Gastroesophageal sphincter (tissue), 4 donors: ENCODE results near the gene STRIP1. TPM values are rescaled to one million over a fixed set of nuclear protein-coding genes. Genes with fewer than 3 reads are reported as not detected.
"Not testable (repeated sequence)": the region's sequence is repeated elsewhere in the genome, so short reads cannot be mapped to it uniquely, and the experiment has no call there.

ENCODE experiments used
- ATAC-seq: fragments of 150-250 bp; one replicate; pipeline ENCODE4 v1.9.1; 2016; ENCODE audit warnings: mild to moderate bottlenecking, moderate library complexity
- H3K27ac ChIP-seq, 4 donors: fragments of 200-600 bp; sonication (generic) in 3 of 4; 1 replicate in 3 of 4; 2 replicates in 1 of 4; pipeline ENCODE4 v1.5.1; 2016 to 2019
- H3K27me3 ChIP-seq: fragments of 200-600 bp; sonication (generic); one replicate; pipeline ENCODE4 v1.5.1; 2019
- H3K36me3 ChIP-seq, 2 donors: fragments of 200-600 bp; sonication (generic); one replicate each; pipeline ENCODE4 v1.5.1; 2019; ENCODE audit warnings: control low read depth in 1 of 2
- H3K4me1 ChIP-seq, 3 donors: fragments of 200-600 bp; sonication (generic); 1 replicate in 2 of 3; 2 replicates in 1 of 3; pipeline ENCODE4 v1.5.1; 2016 to 2019; ENCODE audit warnings: control low read depth in 2 of 3
- H3K4me3 ChIP-seq, 2 donors: fragments of 200-600 bp; sonication (generic); one replicate each; pipeline ENCODE4 v1.5.1; 2019; ENCODE audit warnings: mild to moderate bottlenecking in 1 of 2, moderate library complexity in 1 of 2
- H3K9me3 ChIP-seq, 3 donors: fragments of 200-600 bp; sonication (generic); one replicate each; pipeline ENCODE4 v1.5.1; 2017 to 2019; ENCODE audit warnings: control low read depth in 2 of 3
- CTCF ChIP-seq, 4 experiments: fragments of 200-600 bp in 2 of 4; fragments of 450-650 bp in 2 of 4; sonication (generic) in 1 of 4; IDR thresholded peaks; one replicate each; pipeline ENCODE4 v1.5.1; 2017 to 2019; ENCODE audit warnings: antibody characterized with exemption in 4 of 4, mild to moderate bottlenecking in 2 of 4, moderate library complexity in 2 of 4
- EP300 ChIP-seq: sonication (generic); formaldehyde crosslinking; IDR thresholded peaks from one replicate; pipeline ENCODE4 v1.6.1; 2017; ENCODE audit warnings: antibody characterized with exemption, mild to moderate bottlenecking
- POLR2A ChIP-seq, 2 donors: fragments of 450-650 bp; IDR thresholded peaks; one replicate each; pipeline ENCODE4 v1.6.1; 2017; ENCODE audit warnings: antibody characterized with exemption in 2 of 2, mild to moderate bottlenecking in 2 of 2, moderate library complexity in 1 of 2
- POLR2AphosphoS5 ChIP-seq: sonication (generic); formaldehyde crosslinking; IDR thresholded peaks from one replicate; pipeline ENCODE4 v1.6.1; 2017; ENCODE audit warnings: antibody characterized with exemption
- WGBS, 2 donors: methylation state at CpG; one replicate each; pipeline ENCODE4 v1.1.5; 2018; ENCODE audit warnings: low coverage in 1 of 2; 5-methylcytosine and 5-hydroxymethylcytosine counted together
- total RNA-seq, 4 donors: library from RNA; depleted of rRNA; stranded (reverse); fragments of >200 nt; gene quantifications; one replicate each; pipeline ENCODE4 v1.1.0, GENCODE V29; 2016

STRIP1 gene
- total RNA-seq, 4 donors from 2014 or later: 29.3 to 46.9 (median 35.9) TPM

- Histone ChIP-seq H3K9me3 (no peaks in the 10 kb centered on the region), H3K4me3 (no peak overlapping the region), H3K4me1 (no peaks in the 10 kb centered on the region), H3K27me3 (no peaks in the 10 kb centered on the region), H3K36me3 (peaks cover 33 to 100% of the 10 kb centered on the region in 2 donors), H3K27ac (no peak overlapping the region)
- no peak for TF ChIP-seq POLR2A (IDR thresholded peaks at IDR 0.05)
- no peak for TF ChIP-seq POLR2AphosphoS5
- TF ChIP-seq CTCF (IDR thresholded peaks at IDR 0.05): no peak
- no peak for TF ChIP-seq EP300
- 93% methylated on average over 3 of the region's 3 CpGs; no CpG with 5 or more reads in 1 of the 2 donors for WGBS, 2 donors
- no peak for ATAC-seq
These were observed 16.6 kb upstream of the STRIP1 start for GRCh38 chr1:110017792-110018191.

GRCh38 chr1:110018396-110018795 lies 16.0 kb upstream of the STRIP1 start:
- H3K36me3 ChIP-seq: peaks cover 33 to 100% of the 10 kb centered on the region in 2 donors
- H3K4me3 ChIP-seq: no peak overlapping the region
- WGBS, 2 donors: 96 to 97% methylated on average over 3 to 6 of the region's 9 CpGs
- no peaks in the 10 kb centered on the region for H3K4me1 ChIP-seq
- ATAC-seq: no peak
- no peaks in the 10 kb centered on the region for H3K27me3 ChIP-seq
- H3K27ac ChIP-seq: no peak overlapping the region
- no peaks in the 10 kb centered on the region for H3K9me3 ChIP-seq
- TF ChIP-seq POLR2A (IDR thresholded peaks at IDR 0.05) (no peak), CTCF (IDR thresholded peaks at IDR 0.05) (no peak), POLR2AphosphoS5 (no peak), EP300 (no peak)

- 86 to 94% methylated on average over 1 of the region's 1 CpG for WGBS, 2 donors
- Histone ChIP-seq H3K27ac (no peak overlapping the region), H3K4me1 (no peaks in the 10 kb centered on the region), H3K9me3 (no peaks in the 10 kb centered on the region), H3K36me3 (peaks cover 33 to 100% of the 10 kb centered on the region in 2 donors), H3K4me3 (no peak overlapping the region), H3K27me3 (no peaks in the 10 kb centered on the region)
- ATAC-seq: no peak
- TF ChIP-seq CTCF (IDR thresholded peaks at IDR 0.05) (no peak), POLR2AphosphoS5 (no peak), EP300 (no peak), POLR2A (IDR thresholded peaks at IDR 0.05) (no peak)
These were observed 14.7 kb upstream of the STRIP1 start for GRCh38 chr1:110019770-110020169.

- no peak for TF ChIP-seq CTCF (IDR thresholded peaks at IDR 0.05)
- TF ChIP-seq POLR2A (IDR thresholded peaks at IDR 0.05): no peak
- no peak for TF ChIP-seq EP300
- TF ChIP-seq POLR2AphosphoS5: no peak
- H3K36me3 ChIP-seq: peaks cover 23 to 94% of the 10 kb centered on the region in 2 donors
- no peaks in the 10 kb centered on the region for H3K27me3 ChIP-seq
- no peak overlapping the region for H3K27ac ChIP-seq
- no peak overlapping the region for H3K4me3 ChIP-seq
- no peak for ATAC-seq
- 73 to 88% methylated on average over 3 of the region's 3 CpGs for WGBS, 2 donors
- no peaks in the 10 kb centered on the region for H3K4me1 ChIP-seq
- no peaks in the 10 kb centered on the region for H3K9me3 ChIP-seq
These were observed 13.1 kb upstream of the STRIP1 start for GRCh38 chr1:110021285-110021684.

GRCh38 chr1:110024613-110025012 lies 9.8 kb upstream of the STRIP1 start:
- H3K36me3 ChIP-seq: peaks cover under 1 to 61% of the 10 kb centered on the region in 2 donors
- no peak overlapping the region for H3K4me3 ChIP-seq
- H3K27ac ChIP-seq: no peak overlapping the region
- H3K27me3 ChIP-seq: no peaks in the 10 kb centered on the region
- no peak for ATAC-seq
- no peaks in the 10 kb centered on the region for H3K9me3 ChIP-seq
- H3K4me1 ChIP-seq: no peaks in the 10 kb centered on the region
- no peak for TF ChIP-seq EP300
- TF ChIP-seq POLR2AphosphoS5: peak; percentile 4
- TF ChIP-seq POLR2A (IDR thresholded peaks at IDR 0.05): no peak
- TF ChIP-seq CTCF (IDR thresholded peaks at IDR 0.05): no peak
- 77 to 82% methylated on average over 4 of the region's 4 CpGs for WGBS, 2 donors

GRCh38 chr1:110030687-110031086 lies 3.7 kb upstream of the STRIP1 start:
- not testable (repeated sequence) for H3K27me3 ChIP-seq, H3K9me3 ChIP-seq, H3K27ac ChIP-seq, ATAC-seq, H3K4me3 ChIP-seq, H3K36me3 ChIP-seq
- H3K4me1 ChIP-seq: peaks cover 0 to 18% (median 0%) of the 10 kb centered on the region in 3 donors
- WGBS, 2 donors: 60% methylated on average over 1 of the region's 4 CpGs; no CpG with 5 or more reads in 1 of the 2 donors
